ENCODE data around the gene SLC9A3.

The SLC9A3 gene

DNA sequence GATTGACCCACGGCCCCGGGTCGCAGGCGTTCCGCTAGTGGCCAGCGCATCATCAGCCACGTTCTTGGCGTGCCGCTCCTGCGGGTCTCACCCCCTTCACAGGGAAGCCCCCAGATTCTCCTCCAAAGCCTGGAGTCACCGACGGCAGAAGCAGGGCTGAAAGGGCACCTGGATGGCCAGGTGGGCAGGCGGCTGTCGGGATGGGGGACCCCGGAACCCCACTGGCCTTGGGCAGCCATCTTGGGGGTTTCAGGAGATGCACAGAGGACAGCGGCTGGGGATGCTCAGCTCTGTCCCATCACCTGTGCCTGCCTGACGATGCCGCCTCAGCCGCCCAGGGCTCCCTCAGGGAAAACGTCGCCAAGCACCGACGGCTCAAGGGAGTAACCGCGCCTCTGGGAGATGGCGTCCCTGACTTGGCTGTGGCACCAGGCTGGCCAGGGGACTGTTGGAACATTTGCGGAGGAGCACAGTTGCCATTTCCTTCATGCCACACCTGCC lies 14.1 kb upstream of the SLC9A3 start:
- no peak for DNase-seq

DNA sequence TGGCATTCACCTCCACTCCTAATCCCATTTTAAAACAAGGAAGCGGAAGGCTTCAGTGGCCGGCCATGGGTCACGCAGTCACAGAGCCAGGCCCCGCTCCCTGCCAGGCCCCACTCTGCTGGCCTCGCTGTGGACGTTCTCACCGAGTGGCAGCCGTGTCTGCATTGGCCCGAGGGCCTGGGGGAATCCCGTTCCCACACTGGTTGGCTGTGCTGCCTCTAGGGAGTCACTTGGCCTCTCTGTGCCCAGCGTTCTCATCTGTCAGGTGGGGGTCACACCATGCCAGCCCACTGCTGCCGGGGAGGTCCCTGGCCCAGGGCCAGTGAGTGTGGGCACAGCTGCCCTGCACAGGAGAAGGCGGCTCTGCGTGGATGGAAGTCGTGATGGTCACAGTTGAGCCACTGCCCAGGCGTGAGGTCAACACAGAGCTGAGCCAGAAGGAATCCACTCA lies 13.4 kb upstream of the SLC9A3 start:
- no peak for DNase-seq

DNA sequence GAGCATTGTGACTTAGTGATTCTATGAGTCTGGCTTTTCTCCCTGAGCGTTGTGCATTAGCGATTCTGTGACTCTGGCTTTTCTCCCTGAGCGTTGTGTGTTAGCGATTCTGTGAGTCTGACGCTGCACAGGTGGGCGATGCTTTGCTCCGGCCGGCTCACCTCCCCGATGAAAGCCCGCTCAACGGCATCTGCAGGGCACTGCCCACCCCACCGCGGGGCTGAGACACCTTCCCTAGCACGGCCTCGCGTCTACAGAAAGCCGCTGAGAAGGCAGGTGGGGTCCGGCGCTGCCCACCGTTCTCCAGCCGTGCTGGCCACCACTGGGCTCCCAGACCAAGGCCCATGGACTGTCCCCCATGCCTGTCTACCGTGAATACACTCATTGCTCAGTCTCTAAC lies 12.8 kb upstream of the SLC9A3 start:
- DNase-seq, result no peak

DNA sequence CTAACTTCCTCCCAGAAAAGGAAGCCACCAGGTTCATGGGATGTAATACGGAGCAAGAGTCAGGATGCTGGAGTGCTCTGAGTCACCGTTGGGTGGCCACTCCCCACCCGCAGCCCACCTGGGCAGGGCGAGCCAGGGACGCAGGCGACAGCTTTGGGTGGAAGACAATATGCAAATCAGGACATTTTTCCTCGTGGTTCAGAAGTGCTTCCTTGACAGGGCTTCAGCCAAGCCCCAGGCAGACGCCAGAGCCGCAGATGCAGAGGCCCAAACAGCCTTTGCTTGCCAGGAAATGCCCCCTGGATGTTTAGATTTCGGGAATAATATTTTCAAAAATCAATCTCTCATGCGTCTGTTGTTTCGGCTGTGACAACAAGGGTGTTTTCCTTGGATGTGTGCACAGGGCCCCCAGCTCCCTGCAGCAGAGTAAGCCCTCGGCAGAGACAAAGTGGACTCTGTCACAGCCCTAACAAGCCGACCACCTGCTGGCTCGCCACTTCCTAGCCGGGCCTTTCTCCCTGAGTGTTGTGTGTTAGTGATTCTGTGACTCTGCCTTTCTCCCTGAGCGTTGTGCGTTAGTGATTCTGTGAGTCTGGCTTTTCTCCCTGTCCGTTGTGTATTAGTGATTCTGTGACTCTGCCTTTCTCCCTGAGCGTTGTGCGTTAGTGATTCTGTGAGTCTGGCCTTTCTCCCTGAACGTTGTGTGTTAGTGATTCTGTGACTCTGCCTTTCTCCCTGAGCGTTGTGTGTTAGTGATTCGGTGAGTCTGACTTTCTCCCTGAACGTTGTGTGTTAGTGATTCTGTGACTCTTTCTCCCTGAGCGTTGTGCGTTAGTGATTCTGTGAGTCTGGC lies 11.8 kb upstream of the SLC9A3 start:
- peak; percentile 71 for DNase-seq

GRCh38 chr5:534743-535671 lies 10.8 kb upstream of the SLC9A3 start:
- no peak for DNase-seq

DNA sequence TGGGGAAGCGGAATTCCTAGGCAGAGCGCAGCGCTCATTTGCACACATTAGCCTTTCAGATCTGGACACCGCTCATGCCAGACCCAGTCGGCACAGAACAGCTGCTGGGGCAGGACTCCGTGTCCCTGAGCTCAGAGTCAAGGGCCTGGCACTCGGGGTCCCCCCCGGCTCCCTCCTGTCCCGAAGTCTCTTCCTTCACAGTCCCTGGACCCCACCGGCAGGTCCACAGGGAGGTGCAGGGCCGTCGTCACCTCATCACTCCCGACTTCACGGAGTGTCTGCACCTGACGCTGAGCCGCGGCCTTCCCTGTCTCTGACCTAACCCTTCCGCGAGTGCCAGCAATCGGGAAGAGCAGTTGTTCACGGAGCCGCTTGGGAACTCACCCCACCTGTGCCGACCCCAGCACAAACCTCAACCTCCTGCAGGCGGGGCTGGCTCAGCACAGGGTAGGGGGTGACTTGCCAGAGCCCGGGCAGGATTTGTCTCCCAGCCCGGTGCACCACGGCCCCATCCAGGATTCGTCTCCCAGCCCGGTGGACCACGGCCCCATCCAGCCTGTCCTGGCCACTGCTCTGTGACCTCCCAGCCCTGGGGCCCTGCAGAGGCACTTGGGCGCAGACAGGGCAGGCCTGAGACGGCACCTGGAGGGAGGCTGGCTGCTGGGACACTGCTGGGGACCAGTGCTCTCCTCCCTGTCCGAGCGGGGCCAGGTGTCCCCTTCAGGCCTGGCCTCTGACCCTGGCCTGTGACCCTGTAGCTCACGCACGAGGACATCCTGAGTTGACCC lies 9.9 kb upstream of the SLC9A3 start:
- DNase-seq, result no peak

DNA sequence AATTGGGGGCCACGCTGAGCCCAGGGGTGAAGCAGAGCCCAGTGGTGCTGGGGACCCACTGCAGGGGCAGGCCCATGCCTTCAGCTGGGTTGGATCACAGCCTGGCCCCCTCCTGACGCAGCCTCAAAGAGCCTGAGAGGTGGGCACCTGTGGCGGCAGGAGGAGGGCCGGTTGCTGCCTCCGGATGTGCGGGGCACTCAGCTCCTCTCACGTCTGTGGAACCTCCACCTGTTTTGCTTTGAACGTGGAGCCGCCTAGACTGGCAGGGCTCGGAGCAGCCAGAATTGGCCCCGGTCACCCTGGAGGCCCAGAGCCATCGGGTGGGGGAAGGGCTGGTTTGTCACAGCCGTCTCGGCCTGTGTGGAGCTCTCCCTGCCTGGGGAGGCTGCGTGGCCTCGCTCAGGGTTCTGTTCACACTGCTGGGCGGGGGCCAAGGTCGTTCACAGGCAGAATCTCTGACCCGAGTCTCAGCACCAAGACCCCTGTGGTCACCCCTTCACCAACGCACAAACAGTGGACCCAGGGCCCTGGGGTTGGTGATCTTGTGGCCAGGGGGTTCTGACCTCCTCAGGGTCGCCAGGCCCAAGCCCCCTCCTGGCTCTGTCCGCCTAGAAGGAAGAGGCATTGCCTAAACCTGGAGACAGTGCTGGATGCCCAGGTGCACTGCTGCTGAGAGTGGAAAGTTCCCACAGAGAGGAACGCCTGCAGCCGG lies 9.2 kb upstream of the SLC9A3 start:
- no peak for DNase-seq

GRCh38 chr5:532521-533242 lies 8.4 kb upstream of the SLC9A3 start:
- DNase-seq, result peak; percentile 29

DNA sequence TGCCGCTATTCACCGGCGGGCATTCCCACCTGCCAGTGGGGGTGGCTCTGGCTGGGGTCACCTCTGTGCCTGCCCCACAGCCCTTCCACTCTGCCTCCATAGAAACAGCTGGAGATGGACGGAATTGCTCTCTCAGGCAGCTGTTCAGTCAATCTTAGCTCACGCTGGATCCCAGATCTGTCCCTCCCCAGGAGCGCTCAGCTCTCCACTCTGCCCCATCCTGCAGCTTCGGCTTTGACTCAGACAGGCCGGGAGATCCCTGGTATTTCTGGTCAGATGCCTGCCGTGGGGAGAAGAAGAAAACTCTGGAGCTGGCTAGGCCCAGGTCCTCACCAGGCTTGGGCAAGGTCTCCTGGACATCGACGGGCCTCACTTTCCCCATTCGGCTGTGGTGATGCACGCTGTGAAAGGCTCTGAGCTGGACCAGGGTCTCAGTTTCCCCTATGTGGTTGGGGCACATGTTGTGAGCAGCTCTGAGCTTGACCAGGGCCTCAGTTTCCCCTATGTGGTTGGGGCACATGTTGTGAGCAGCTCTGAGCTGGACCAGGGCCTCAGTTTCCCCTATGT lies 7.6 kb upstream of the SLC9A3 start:
- no peak for DNase-seq

DNA sequence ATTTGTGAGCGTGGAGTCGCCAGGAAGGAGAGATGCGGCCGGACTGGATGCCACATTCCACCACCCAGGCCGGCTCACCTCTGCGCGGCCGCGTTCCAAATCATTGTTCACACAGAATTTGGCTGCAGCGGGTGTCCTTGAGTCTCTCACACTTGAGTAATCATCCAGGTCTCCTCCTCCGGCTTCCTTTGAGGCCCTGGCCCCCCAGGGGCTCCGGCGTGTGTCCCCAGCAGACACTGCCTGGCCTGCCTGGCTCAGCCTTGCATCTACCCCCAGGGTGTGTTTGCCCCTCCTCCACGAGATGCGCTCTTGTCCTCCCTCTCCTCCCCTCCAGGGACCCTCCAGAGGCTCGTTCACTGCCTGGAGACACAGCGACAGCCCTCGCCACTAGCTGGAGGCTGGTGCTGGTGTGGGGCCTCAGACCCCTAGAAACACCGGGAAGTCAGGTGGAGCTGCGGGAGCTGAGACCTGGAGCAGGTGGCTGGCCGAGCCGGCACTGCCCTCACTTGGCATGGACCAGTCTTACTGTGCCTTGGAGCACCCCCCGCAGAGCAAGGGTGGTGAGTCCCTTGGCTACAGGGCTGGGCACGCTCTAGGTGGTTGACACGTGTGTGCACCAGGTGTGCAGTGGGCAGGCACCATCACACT lies 7.0 kb upstream of the SLC9A3 start:
- DNase-seq, result no peak

- DNase-seq, result no peak
These were observed 6.0 kb upstream of the SLC9A3 start for GRCh38 chr5:530001-530955.

DNA sequence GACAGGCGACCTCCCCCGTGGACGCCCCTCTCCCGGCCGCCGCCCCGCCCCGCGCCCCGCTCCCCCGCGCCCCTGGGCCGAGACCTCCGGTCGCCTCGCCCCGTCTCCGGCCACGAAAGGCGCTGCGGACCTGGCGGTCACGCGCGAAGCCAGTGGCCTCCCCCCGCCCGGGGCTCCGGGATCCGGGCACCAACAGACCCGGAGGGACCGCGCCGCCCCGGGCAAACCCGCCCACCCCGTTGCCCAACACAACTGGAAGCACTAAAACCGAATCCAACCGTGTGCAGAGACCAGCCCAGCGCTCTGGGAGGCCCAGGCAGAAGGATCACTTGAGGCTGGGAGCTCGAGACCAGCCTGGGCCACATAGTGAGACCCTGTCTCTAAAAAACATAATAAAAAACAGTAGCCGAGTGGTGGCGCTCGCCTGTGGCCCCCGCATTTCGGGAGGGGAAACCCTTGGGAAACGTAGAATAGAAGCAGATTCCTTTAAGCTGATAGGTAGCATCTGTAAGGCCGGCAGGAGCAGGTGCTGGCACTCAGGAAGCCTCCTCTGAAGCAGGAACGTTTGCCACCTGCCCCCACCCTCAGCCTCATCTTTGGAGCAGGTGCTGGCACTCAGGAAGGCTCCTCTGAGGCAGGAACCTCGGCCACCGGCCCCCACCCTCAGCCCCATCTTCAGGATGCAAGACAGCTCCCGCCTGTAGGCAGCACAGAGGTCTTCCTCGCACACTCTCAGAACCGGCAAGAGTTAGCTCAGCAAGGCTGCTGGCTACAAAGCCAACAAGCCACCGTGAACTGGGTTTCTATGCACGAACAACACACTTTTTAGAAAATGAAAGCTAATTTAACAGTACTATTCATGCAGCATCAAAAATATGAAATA lies 4.6 kb upstream of the SLC9A3 start:
- no peak for DNase-seq

DNA sequence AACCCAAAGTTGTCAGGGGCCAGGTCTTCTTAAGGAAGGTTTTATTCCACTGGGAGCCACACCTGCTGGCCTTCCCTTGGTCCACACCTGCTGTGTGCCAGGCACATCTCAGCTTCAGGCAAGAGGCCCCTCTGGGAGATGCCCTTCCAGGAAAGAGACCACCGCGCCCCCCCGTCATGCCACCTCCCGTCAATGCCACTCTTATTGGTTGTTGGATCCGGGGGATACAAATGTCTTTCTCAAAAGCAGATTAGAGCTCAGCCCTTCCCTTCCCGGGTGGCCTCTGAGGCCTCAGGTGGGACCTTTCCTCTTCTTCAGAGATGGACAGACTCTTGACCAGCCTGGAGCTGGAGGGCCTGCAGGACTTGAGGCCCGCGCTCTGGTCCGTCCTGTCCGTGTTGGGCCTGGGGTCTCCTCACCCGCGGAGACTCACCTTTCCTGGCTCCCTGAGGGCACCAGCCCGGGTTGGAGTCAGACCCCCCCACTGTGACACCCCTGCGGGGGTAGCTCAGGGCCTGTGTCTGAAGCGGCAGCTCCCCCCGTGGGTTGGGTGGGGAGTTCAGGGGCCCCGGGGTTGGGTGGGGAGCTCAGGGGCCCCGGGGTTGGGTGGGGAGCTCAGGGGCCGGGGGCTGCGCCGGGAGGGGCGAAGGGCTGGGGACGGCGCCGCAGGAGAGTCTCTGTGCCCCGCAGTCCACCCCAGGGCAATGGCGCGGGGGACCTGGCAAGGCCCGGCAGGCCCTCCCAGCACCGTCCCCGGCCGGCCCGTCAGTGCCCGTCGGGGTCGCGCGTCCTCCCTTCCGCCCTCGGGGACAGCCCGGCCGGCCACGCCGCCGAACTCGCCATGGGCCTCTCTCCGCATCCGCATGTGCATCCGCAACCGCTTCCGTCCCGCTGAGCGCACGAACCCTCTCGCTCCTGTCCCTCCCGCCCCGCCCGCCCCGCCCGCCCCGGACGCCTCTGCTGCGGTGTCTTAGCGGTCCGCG lies 3.7 kb upstream of the SLC9A3 start:
- DNase-seq, result no peak

DNA sequence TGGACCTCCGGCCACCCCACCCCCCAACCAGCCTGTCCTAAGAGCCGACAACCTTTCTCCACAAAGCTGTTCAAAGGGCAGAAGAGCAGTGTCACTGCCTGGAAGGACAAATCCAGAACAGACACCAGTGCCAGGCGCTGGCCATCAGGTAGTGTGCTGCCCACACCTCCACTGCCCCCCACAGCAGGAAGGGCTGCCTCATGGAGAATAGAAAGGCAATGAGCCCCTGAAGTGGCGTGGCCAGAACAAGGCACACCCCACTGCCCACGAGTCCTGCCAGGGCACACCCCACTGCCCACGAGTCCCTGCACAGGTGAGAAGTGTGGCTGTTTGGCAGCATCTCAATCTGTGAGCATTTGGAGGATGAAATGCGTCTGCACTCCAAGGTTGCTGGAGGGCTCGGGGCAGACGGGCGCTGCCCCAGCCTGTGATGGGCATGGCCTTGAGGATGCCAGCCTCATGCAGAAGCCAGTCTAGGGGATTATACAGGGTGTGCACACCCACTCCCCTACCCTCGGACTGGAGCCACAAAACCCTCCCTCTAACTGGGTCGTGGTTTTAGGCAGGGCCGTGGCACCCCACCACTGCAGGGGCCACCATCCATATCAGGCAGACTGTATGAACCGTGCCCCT lies 2.3 kb upstream of the SLC9A3 start:
- no peak for DNase-seq

GRCh38 chr5:525916-526315 lies 1.7 kb upstream of the SLC9A3 start:
- no peak for DNase-seq

DNA sequence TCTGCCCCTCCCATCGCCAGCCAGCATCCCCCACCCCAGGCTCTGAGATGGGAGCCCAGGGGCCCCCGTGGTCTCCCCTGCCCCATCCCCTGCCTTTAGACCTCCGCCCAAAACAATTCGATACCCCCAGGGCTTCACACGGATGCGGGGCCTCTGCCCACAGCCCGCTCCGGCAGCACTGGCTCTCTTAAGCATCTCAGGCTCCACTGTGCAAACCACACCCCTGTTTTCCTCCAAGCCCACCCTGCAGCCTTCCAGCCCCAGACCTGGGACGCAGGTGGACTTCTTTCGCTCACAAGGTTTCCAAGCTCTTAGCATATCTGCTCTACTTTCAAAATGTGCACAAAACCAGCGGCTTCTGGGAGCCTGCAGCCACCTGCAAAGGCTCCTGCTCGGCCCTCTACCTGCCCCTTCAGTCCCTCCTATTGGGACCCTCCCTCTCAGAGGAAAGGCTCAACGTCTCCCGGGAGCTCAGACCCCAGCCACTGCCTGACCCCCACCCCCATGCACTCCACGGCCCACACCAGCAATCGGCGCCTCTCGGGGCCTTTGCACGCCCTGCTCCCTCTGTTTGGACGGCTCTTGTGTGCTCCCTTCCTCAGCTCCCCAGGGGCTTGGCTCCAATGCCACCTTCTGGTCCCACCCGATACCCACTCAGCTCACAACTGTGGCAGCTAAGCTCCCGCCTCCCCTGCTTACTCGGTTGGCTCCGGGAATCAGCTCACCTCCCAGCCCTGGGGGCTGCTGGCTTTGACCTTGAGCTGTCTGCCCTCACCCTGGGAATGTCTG lies 918 bp upstream of the SLC9A3 start:
- DNase-seq, result no peak

All from NCI-H1092 treated with DMSO at 0.1 percent for 48 hours (cell line).